HG03521 (cell line): ENCODE results near the gene SAP130.
A peak's percentile ranks its signal among the peaks of the same experiment; 100 is the strongest.

ENCODE experiments used
- ATAC-seq: cut with Tn5 transposase; IDR thresholded peaks from one replicate; pipeline ENCODE4 v1.9.1; 2021; ENCODE audit warnings: mild to moderate bottlenecking, moderate library complexity; ENCODE audit not compliant: unreplicated experiment

The SAP130 gene

DNA sequence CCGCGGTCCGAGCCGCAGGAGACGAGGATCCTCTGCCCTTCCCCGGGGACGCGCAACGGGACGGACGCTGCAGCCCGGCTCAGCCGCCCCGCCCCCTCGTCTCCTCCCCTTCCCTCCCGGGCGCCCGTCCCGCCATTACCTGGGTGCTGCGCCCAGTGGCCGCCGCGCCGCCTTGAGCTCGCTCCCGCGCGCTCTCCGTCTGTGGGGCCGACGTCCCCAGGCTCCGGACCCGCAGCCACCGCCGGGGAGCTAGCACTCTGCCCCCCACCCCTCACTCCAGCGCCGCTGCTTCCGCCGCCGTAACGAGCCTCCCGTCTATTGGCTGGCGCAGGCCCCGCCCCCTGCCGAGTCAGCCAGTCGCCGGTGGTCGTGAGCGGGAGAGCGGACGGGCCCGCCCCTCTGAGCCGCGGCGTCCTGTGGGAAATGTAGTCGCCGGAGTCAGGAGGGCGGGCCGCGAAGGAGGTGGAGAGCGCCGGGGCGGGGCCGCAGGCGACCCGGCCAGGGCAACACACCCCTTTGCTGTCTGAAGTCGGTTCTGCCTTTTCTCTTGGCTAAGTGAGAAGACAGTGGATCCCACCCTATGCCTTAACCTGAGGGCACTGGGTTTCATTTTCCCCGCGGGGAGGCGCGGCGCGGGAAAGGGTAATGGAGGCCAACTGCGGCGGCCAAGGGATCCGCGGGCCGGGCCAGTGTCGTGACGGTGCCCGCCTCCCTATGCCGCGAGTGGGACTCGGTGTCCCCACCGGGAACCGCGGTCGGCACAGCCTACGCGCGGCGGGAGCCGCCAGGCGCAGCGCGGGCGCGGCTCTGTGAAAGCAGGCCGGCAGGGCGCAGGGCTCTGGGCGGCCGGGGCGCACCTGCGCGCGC lies at the start of gene SAP130:
SAP130 (minus strand) TSS at position 259 of the 867 bp plus-strand sequence. CDS start 1,767 bp downstream, outside the sequence.
- peak; percentile 78 for ATAC-seq

DNA sequence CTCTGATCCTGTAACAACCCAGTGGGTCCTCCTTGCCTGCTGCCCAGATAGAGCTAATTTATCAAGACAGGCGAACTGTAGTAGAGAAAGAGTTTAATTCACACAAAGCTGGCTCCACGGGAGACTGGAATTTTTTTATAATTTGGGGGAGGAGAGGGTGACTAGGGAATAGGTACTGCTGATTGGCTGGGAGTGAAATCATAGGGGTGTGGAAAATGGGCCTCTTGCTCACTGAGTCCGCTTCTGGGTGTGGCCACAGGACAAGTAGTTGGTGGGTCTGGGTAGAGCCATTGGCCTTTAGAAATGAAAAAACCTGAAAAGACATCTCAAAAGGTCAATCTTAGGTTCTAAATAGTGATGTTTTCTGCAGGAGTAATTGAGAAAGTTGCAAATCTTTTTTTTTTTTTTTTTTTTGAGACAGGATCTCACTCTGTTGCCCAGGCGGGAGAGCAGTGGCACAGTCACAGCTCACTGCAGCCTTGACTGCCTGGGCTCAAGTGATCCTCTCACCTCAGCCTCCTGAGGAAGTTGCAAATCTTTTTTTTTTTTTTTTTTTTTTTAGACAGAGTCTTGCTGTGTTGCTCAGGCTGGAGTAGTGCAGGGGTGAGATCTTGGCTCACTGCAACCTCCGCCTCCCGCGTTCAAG lies 48.7 kb upstream of the SAP130 start:
- no peak for ATAC-seq

DNA sequence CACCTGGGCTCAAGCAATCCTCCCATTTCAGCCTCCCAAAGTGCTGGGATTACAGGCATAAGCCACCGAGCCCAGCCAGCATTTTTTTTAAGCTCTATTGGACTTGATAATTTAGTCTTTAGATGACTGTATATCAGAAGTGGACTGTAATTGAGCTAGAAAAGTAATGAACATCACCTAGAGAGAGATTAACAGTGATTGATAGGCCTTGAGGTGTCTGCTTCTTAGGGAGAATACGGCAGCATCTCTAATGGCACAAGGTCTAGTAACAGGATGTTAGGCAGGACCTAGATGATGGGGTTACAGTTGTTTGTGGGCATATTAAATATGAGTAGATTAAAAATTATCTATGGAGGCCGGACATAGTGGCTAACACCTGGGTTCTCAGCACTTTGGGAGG lies 45.4 kb upstream of the SAP130 start:
- no peak for ATAC-seq

DNA sequence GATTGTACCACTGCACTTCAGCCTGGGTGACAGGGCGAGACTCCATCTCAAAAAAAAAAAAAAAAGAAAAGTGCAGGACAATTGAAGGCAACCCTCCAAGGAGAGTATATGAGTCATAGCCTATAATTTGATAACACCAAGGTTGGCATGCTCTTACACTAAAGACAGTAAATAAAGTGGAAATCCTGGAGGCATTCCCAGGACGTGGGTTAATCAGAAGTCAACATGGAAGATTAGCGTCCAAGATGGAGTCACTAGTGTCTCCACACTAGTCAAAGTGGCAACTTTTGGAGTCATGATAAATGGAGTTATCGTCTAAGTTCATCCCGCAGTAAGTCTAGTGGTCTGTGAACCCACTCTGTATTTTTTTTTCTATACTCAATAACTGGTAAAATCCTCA lies 41.9 kb upstream of the SAP130 start:
- ATAC-seq: no peak

DNA sequence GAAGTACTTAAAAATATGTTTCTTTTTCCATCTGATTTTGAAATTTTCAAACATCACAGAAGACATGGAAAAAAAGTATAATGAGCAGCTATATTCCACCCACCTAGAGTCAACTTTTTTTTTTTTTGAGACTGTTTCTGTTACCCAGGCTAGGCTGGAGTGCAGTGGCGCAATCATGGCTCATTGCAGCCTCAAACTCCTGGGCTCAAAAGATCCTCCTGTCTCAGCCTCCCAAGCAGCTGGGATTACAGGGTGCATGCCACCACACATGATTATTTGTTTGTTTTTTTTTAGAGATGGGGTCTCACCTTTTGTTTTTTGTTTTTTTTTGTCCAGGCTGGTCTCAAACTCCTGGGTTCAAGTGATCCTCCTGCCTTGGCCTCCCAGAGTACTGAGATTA lies 36.5 kb upstream of the SAP130 start:
- no peak for ATAC-seq

DNA sequence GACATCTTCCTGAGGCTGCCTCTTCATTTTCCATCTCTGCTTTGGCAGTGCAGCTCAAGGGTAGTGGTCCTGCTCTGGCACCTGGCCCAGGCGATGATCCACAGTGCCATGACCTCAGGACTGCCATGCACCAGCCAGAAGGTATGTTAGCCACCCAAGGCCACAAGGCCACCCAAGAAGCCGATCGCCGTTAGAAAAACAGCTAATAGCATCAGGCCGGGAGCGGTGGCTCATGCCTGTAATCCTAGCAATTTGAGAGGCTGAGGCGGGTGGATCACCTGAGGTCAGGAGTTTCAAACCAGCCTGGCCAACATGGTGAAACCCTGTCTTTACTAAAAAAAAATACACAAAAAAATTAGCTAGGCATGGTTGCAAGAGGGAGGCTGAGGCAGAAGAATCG lies 34.7 kb upstream of the SAP130 start:
- ATAC-seq: no peak

DNA sequence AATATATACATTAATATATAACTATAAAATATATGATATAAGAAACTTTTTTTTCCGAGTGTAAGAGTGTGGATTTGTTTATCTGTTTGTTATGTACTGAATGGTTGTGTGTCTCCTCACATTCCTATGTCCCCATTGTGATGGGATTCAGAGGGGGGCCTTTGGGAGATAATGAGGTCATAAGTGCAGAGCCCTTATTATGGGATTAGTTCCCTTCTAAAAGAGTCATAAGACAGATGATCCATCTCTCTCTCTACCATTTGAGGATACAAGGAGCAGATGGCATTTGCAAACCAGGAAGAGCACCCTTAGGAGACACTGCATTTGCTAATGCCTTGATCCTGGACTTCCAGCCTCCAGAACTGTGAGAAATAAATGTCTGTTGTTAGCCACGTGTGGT lies 30.3 kb upstream of the SAP130 start:
- no peak for ATAC-seq

DNA sequence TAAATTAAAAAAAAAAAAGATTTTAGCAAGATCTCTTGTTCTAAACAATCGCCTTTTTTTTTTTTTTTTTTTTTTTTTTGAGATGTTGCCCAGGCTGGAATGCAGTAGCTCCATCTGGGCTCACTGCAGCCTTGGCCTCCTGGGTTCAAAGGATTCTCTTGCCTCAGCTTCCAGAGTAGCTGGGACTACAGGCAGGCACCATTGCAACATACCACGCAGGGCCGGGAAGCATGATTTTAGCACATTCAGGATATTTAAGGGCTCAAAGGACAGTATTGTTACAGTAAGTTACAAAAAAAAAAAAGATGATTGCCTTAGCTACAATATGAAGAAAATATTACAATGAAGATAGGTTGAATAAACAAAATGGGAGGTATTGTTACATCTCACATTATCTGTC lies 29.5 kb upstream of the SAP130 start:
- no peak for ATAC-seq

DNA sequence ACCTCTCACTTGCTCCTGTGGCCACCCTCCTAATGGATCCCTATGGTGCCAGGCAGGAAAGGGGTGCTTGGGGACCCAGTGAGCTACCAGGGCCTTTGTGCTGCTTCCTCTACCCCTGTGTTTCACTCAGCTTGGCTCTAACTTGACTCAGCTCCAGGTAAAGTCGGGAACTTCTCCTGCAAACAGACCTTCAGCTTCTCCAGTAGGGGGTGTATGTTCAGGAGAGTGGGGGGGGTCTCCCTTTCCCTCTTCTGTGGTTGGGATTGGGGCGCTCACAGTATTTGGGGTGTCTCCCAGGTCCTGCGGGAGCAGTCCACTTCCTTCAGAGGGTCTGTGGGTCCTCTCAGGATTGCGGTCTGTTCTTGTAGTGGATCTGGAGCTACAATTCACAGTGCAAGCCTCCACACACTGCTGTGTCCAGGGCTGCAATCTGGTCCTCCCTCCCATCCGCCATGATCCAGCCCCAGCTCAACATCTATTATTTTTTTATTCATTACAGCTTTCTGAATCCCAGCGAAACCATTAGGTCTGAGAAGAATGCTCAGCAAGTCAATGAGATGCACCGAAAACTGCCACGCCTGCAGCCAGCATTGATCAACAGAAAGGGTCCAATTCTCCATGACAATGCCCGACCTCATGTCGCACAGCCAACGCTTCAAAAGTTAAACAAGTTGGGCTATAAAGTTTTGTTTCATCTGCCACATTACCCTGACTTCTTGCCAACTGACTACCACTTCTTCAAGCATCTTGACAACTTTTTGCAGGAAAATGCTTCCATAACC lies 26.4 kb upstream of the SAP130 start:
- no peak for ATAC-seq

DNA sequence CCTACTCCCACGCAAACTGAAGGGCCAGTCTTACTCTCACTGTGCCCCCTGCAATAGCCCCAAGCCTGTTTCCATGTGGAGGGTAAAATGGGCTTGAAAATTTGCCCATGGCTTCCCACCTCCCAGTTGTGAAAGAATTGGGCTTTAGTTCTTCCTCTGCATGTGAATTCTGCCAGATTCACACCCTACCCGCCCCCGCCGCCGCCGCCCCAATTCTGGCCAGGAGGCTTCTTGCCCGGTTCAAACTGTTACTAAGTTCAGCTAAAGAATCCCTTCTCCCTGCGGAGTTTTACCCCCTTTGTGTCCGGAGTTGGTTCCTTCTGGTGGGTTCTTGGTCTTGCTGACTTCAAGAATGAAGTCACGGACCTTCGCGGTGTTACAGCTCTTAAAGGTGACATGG lies 25.5 kb upstream of the SAP130 start:
- no peak for ATAC-seq

DNA sequence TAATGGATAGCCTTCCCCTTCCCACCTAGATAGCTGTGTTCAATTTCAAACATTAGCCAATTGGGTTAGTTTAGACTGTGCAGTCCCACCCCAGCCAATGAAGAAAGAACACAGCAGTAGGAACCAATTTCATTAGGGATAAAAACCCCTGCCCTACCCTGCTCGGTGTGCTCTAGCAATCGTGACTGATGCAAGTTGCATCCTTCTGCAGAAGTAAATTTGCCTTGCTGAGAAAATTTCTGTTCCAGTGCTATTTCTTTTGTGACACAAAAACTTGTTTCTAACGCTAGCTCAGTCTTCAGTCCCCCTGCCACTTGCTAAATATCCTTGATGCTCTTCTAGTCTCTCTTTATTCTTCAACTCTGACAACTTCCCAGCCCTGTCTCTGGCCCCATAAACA lies 15.2 kb upstream of the SAP130 start:
- ATAC-seq: no peak

DNA sequence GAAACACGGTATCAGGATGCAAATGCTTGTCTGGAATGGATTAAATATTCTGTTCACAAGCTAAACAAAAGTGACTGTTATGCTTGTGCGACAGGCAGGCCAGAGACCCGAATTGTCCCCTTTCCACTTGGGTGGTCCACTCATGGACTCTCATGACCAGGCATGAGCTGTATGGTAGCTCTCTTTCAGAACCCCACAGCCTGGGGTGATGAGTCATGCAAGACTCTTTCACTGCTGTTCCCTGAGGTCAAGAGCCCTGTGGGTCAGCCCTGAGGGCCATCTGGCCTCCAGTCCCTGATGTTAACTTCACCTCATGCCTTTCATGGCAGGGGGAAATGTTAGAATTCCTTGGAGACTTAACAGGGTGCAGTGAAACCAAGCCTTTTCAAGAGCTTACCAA lies 13.7 kb upstream of the SAP130 start:
- ATAC-seq: no peak

DNA sequence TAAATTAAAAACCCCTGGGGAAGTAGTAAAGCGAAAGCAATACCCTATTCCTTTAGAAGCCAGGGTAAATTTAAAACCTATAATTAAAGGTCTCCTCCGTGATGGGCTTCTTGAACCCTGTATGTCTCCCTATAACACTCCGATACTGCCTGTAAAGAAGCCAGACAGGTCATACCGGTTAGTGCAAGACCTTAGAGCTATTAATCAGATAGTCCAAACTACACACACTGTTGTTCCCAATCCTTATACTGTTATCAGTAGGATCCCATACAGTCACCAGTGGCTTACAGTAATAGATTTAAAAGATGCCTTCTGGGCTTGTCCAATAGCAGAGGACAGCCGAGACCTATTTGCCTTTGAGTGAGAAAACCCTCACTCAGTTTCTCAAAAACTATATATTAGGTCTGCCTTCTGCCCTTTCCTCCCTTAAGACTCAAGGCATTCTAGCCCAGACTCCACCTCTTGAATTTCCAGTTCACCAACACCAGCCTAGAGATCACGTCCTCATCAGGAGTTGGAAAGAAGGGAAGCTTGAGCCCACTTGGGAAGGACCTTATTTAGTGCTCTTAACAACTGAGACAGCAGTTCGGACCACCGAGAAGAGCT lies 12.4 kb upstream of the SAP130 start:
- no peak for ATAC-seq

DNA sequence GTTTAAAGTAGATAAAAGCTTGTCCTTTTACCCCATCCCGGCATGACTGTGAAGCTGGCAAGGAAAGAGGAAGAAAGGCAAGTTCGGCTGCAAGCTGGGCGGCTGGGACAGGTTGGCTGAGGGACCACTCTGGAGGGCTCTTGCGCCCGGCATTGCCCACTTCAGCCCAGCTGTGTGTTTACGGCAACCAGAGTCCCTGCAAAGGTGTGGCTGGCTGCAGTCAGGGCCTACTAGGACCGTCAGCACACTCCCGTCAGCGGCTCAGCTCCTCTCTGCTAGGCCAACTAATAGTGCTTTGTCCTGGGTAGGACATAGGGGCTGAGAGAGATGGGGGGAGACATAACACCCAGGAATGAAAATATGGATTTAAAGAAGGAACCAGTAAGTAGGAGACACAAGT lies 11.7 kb upstream of the SAP130 start:
- ATAC-seq: no peak

DNA sequence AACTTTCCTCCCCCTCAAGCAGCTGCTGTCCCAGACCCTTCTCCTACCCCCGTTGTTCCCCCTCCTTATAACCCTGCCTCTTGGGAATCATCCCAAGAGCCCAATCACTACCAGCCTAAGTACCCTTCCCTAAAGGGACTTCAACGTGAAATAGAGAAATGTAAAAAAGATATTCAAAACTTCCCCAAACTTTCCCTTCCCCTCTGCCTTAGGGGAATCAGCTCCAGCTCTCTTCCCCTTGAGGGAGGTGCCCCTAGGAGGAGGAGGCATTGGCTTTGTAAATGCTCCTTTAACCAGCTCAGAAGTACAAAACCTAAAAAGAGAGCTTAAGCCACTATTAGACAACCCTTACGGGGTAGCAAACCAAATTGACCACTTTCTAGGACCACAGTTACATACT lies 10.6 kb upstream of the SAP130 start:
- no peak for ATAC-seq

DNA sequence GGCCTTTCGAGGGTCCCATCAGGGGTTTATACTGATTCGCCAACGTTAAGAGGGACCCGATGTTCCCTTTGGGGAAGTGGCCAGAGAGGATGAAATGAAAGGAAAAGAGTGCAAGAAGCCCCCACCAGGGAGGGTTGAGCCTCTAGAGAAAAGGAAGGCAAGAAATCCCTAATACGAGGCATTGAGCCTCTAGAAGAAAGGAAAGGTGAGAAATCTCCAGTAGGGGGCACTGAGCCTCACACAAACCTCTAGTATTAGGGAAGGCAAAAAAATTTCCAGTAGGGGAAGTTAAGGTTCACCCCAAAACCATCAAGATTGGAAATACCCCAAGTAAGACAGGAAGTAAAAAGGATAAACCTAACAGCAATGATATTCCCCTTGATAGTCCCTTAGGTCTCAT lies 9.8 kb upstream of the SAP130 start:
- no peak for ATAC-seq

DNA sequence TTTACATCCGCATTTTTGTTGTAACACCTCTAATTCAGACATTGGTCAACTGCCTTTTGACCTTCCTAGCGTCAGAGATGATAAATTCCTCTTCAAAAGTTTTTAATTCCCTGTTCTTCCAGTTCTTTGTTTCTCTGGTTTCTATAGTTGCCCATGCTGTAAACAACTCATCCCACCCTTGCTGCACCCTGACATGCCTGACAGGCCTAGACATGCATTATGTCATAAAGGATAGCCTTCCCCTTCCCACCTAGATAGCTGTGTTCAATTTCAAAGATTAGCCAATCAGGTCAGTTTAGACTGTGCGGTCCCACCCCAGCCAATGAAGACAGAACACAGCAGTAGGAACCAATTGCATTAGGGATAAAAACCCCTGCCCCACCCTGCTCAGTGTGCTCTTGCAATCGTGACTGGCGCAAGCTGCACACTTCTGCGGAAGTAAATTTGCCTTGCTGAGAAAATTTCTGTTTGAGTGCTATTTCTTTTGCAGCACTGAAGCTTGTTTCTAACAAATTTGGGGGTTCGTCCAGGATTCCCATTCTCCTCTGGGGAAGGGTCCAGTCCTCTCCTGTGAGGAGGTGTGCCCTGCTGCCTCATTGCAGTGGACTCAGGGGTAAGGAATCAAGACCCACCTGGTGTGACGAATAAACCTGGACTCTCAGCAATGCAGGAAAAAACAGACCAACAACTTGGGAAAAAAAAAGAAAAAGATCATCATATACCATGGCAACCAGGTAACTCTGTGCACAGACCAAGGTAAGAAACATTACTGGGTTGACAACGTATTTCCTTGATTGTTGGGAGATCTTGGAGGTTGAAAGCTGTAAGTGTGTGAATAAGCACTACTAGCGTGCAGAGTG lies 9.1 kb upstream of the SAP130 start:
- no peak for ATAC-seq

DNA sequence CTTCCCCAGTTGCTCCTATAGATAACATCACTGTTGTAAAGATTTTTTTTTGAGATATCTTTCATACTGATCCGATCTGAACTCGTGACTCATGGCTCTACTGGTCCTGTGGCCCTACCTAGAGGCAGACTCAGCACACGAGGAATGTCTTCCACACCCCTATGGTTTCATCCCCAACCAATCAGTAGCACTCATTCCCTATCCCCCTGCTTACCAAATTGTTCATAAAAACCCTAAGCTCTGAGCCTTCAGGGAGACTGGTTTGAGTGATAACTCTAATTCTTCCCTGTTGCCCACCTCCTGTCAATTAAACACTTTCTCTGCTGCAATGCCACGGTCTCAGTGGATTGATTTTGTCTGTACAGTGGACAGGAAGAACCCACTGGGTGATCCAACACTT lies 4.2 kb upstream of the SAP130 start:
- no peak for ATAC-seq

DNA sequence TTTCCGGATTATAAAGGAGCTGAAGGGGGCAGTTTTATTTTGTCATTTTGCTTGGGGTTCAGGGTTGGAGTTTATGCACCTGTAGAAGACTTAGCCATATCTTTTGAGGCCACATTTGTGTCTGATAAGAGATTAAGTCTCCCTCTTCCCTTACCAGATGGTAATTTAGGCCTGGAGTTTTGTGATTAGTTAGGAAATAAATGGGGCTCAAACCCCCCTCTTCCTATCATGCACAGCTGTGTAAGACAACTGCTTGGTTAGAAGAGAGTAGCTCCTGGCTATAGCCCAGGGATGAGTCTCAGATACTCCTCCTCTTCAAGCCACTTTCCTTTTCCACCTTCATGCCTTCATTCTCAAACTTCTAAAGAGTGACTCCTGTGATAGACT lies 802 bp upstream of the SAP130 start:
- no peak for ATAC-seq

DNA sequence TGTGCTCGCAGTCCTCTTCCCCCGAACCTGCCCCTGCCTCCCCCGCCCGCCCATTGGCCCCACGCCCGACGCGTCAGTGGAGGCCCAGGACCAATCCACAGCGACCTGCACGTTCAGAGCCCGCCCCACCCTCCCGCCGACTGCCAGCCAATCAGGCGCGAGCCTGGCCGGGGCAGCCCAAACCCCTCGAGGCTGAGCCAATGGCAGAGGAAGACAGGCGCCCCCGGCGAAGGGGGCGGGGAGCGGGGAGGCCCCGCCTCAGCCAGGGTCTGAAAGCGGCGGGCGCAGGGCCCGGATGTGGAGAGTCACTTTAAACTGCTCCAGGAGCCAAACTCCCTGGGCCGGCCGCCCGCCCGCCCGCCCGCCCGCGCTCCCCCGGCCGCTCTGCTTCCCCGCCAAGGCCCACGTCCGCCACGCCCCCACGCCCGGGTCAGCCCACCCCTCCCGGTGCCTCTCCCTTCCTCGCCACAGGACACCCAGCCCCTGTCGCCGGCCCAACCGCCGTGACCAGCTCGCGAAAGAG lies 520 bp downstream of the SAP130 start:
- peak; percentile 76 for ATAC-seq
